NCI-H526 treated with DMSO at 0.1 percent for 48 hours (cell line): ENCODE results near the gene STEAP1B.
"Not testable (repeated sequence)": the region's sequence is repeated elsewhere in the genome, so short reads cannot be mapped to it uniquely, and the experiment has no call there.

Experiments used
- DNase-seq: peaks from one replicate; lab custom pipeline; 2025; lab: John Stamatoyannopoulos, UW

STEAP1B gene

GRCh38 chr7:22496912-22497311 is 3.1 kb downstream of the STEAP1B start:
- DNase-seq, result not testable (repeated sequence)

- DNase-seq, result not testable (repeated sequence)
These were observed 3.6 kb downstream of the STEAP1B start for GRCh38 chr7:22496296-22496888.

- DNase-seq, result not testable (repeated sequence)
These were observed 6.6 kb downstream of the STEAP1B start for GRCh38 chr7:22493160-22493925.

GRCh38 chr7:22488643-22489462 is 11.1 kb downstream of the STEAP1B start:
- DNase-seq, result peak; percentile 73

- DNase-seq, result no peak
These were observed 11.9 kb downstream of the STEAP1B start for GRCh38 chr7:22487978-22488642.

- DNase-seq, result no peak
These were observed 13.4 kb downstream of the STEAP1B start for GRCh38 chr7:22486597-22486996.

GRCh38 chr7:22485189-22485588 is 14.8 kb downstream of the STEAP1B start:
- DNase-seq, result no peak

GRCh38 chr7:22482503-22482902 is 17.5 kb downstream of the STEAP1B start:
- no peak for DNase-seq

- DNase-seq, result no peak
These were observed 18.3 kb downstream of the STEAP1B start for GRCh38 chr7:22481726-22482125.

GRCh38 chr7:22480523-22481075 is 19.4 kb downstream of the STEAP1B start:
- no peak for DNase-seq

- DNase-seq, result peak; percentile 41
These were observed 22.0 kb downstream of the STEAP1B start for GRCh38 chr7:22477876-22478450.

- no peak for DNase-seq
These were observed 22.7 kb downstream of the STEAP1B start for GRCh38 chr7:22477262-22477661.

GRCh38 chr7:22476824-22477223 is 23.2 kb downstream of the STEAP1B start:
- DNase-seq, result no peak

- DNase-seq, result no peak
These were observed 25.3 kb downstream of the STEAP1B start for GRCh38 chr7:22474645-22475044.

- no peak for DNase-seq
These were observed 29.0 kb downstream of the STEAP1B start for GRCh38 chr7:22470981-22471380.

- no peak for DNase-seq
These were observed 30.4 kb downstream of the STEAP1B start for GRCh38 chr7:22469371-22470143.

- no peak for DNase-seq
These were observed 31.4 kb downstream of the STEAP1B start for GRCh38 chr7:22468609-22469008.

GRCh38 chr7:22464299-22464698 is 35.7 kb downstream of the STEAP1B start:
- no peak for DNase-seq

- no peak for DNase-seq
These were observed 39.5 kb downstream of the STEAP1B start for GRCh38 chr7:22460363-22460988.

- DNase-seq, result no peak
These were observed 42.5 kb downstream of the STEAP1B start for GRCh38 chr7:22457471-22457870.
